Progenitor cell of endocrine pancreas (in vitro differentiated cells): ENCODE measurements around the gene SLC38A5. TPM values are rescaled to one million over a fixed set of nuclear protein-coding genes. Genes with fewer than 3 reads are reported as not detected.

ENCODE experiments used
- DNase-seq: peaks from one replicate; pipeline ENCODE4 v3.0.0; 2021; ENCODE audit warnings: low spot score; ENCODE audit not compliant: unreplicated experiment
- H3K27ac Mint-ChIP-seq: 2 replicates; pipeline ENCODE4 v1.8.0; 2021; ENCODE audit warnings: mild to moderate bottlenecking, moderate library complexity, mixed read lengths
- H3K27me3 Mint-ChIP-seq: 2 replicates; pipeline ENCODE4 v1.8.0; 2021; ENCODE audit warnings: mixed read lengths
- H3K36me3 Mint-ChIP-seq: 2 replicates; pipeline ENCODE4 v1.8.0; 2022; ENCODE audit warnings: mixed read lengths; ENCODE audit not compliant: insufficient read depth
- H3K4me1 Mint-ChIP-seq: 2 replicates; pipeline ENCODE4 v1.8.0; 2021; ENCODE audit warnings: low read depth, mixed read lengths
- H3K4me3 Mint-ChIP-seq: 2 replicates; pipeline ENCODE4 v1.8.0; 2021; ENCODE audit warnings: low read depth, mild to moderate bottlenecking, moderate library complexity, mixed read lengths
- H3K9me3 Mint-ChIP-seq: 2 replicates; pipeline ENCODE4 v1.8.0; 2021; ENCODE audit warnings: low read depth, mixed read lengths
- CTCF ChIP-seq: fragments of 200-600 bp; sonication (generic); IDR thresholded peaks from one replicate; pipeline ENCODE4 v1.5.0; 2021; ENCODE audit warnings: antibody characterized with exemption, mild to moderate bottlenecking; ENCODE audit not compliant: unreplicated experiment
- total RNA-seq: library from RNA; stranded (reverse); gene quantifications from 2 replicates; pipeline ENCODE4 v1.2.1, GENCODE V29; 2021

Gene SLC38A5
- total RNA-seq, 1 donor from 2014 or later, result 0.74 TPM

GRCh38 chrX:48509619-48510018, 39.6 kb upstream of the SLC38A5 start:
- H3K27ac Mint-ChIP-seq, result peak overlapping the region; percentile 71

GRCh38 chrX:48509245-48509590, 39.2 kb upstream of the SLC38A5 start:
- Mint-ChIP-seq H3K36me3 (peaks cover 3% of the 10 kb centered on the region), H3K4me3 (peak overlapping the region; percentile 82), H3K4me1 (peaks cover 2% of the 10 kb centered on the region), H3K9me3 (peaks cover 5% of the 10 kb centered on the region), H3K27ac (peak overlapping the region; percentile 71), H3K27me3 (no peaks in the 10 kb centered on the region)
- TF ChIP-seq CTCF, result no peak
- no peak for DNase-seq

More at GRCh38 chrX:48509619-48510018, 39.6 kb upstream of the SLC38A5 start:
- Mint-ChIP-seq H3K36me3 (peaks cover 3% of the 10 kb centered on the region), H3K4me1 (peaks cover 2% of the 10 kb centered on the region), H3K27me3 (no peaks in the 10 kb centered on the region), H3K4me3 (peak overlapping the region; percentile 82), H3K9me3 (peaks cover 4% of the 10 kb centered on the region)
- TF ChIP-seq CTCF, result no peak
- DNase-seq, result no peak

GRCh38 chrX:48508400-48509244, 38.6 kb upstream of the SLC38A5 start, which contains the start of gene PORCN:
Gene PORCN, plus strand, starts transcription at chrX:48508992. Its CDS starts 829 bp downstream, at chrX:48509821.
- peak within 1 kb of the TSS; percentile 83 for H3K4me3 Mint-ChIP-seq
- peaks cover 8% of the 10 kb centered on the region for H3K9me3 Mint-ChIP-seq
- peak; percentile 52 for DNase-seq
- peak within 1 kb of the TSS; percentile 71 for H3K27ac Mint-ChIP-seq
- no peaks in the 10 kb centered on the region for H3K27me3 Mint-ChIP-seq
- H3K36me3 Mint-ChIP-seq, result peaks cover 3% of the 10 kb centered on the region
- TF ChIP-seq CTCF, result no peak
- peaks cover 2% of the 10 kb centered on the region for H3K4me1 Mint-ChIP-seq

GRCh38 chrX:48507246-48507645, 37.2 kb upstream of the SLC38A5 start:
- no peak overlapping the region for H3K4me3 Mint-ChIP-seq
- no peak for TF ChIP-seq CTCF

GRCh38 chrX:48505481-48505880, 35.4 kb upstream of the SLC38A5 start:
- H3K4me1 Mint-ChIP-seq, result peaks cover 2% of the 10 kb centered on the region
- peaks cover 1% of the 10 kb centered on the region for H3K36me3 Mint-ChIP-seq
- H3K4me3 Mint-ChIP-seq, result no peak overlapping the region
- peaks cover 13% of the 10 kb centered on the region for H3K9me3 Mint-ChIP-seq
- no peak for DNase-seq
- TF ChIP-seq CTCF, result no peak
- H3K27me3 Mint-ChIP-seq, result no peaks in the 10 kb centered on the region
- no peak overlapping the region for H3K27ac Mint-ChIP-seq

More at GRCh38 chrX:48507246-48507645, 37.2 kb upstream of the SLC38A5 start:
- peaks cover 11% of the 10 kb centered on the region for H3K9me3 Mint-ChIP-seq
- no peaks in the 10 kb centered on the region for H3K27me3 Mint-ChIP-seq
- H3K4me1 Mint-ChIP-seq, result peaks cover 2% of the 10 kb centered on the region
- H3K36me3 Mint-ChIP-seq, result peaks cover 3% of the 10 kb centered on the region
- H3K27ac Mint-ChIP-seq, result no peak overlapping the region
- DNase-seq, result no peak
